Measurements from ENCODE around the gene TRABD.

GRCh38 chr22:50153756-50154140, 32.0 kb upstream of the TRABD start:
- TF ChIP-seq EZH2 (IDR thresholded peaks at IDR 0.05; ENCODE audit: low read length): no peak
- TF ChIP-seq, protein P1, sequence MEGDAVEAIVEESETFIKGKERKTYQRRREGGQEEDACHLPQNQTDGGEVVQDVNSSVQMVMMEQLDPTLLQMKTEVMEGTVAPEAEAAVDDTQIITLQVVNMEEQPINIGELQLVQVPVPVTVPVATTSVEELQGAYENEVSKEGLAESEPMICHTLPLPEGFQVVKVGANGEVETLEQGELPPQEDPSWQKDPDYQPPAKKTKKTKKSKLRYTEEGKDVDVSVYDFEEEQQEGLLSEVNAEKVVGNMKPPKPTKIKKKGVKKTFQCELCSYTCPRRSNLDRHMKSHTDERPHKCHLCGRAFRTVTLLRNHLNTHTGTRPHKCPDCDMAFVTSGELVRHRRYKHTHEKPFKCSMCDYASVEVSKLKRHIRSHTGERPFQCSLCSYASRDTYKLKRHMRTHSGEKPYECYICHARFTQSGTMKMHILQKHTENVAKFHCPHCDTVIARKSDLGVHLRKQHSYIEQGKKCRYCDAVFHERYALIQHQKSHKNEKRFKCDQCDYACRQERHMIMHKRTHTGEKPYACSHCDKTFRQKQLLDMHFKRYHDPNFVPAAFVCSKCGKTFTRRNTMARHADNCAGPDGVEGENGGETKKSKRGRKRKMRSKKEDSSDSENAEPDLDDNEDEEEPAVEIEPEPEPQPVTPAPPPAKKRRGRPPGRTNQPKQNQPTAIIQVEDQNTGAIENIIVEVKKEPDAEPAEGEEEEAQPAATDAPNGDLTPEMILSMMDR (optimal IDR thresholded peaks at IDR 0.05 in 1 of 3, IDR thresholded peaks at IDR 0.05 in 1 of 3, conservative IDR thresholded peaks at IDR 0.05 in 1 of 3; ENCODE audit: extremely low read depth in 1 of 3, insufficient read depth in 2 of 3, low read length in 3 of 3): no peak

Measured in keratinocyte (primary cell).